Cerebellar nuclear complex (tissue), 1 donor: ENCODE results near the gene LRRN3.

Source experiments
- DNase-seq, 2 experiments: peaks; one replicate each; lab custom pipeline; 2025; lab: John Stamatoyannopoulos, UW

Gene LRRN3

DNA sequence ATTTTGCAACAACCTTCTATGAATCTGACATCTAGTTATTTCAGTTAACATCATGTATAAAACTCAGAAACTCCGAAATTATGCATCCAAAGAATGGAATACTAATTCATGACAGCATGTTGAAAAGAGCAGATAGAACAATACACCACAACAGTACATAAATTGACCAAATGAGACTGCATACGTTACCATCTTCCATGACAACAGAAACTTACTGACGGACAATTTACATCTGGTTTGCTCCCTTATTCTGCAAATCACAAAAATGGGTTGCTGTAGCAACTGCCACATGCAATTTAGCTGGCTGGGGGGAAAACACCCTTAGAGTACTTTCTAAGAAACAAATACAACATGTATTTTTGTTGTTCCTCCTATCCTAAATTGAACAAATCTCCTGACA is 14.3 kb downstream of the LRRN3 start:
- no peak for DNase-seq

- no peak for DNase-seq
Observed at GRCh38 chr7:111107579-111107978, 16.7 kb downstream of the LRRN3 start.

GRCh38 chr7:111108000-111108399 is 17.1 kb downstream of the LRRN3 start:
- DNase-seq, result no peak

- no peak for DNase-seq
Observed at GRCh38 chr7:111108496-111108895, 17.6 kb downstream of the LRRN3 start.

DNA sequence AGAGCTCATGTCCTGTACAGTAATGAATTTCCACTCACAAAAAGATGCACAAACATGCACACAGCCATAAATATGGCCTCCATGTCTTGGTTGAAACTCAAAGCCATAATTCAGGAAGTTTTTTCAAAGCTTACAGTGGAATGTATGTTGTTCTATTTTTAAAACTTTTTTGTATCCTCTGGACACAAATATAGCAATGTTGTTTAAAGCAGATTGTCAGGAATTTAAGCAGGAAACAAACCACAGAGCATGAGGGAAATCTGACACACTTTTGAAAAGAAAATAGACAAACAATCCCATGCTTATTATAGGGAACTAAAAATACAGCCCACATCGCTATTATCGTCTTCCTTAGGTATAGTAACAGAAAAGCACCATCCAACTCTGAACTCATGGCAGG is 21.5 kb downstream of the LRRN3 start:
- no peak for DNase-seq

DNA sequence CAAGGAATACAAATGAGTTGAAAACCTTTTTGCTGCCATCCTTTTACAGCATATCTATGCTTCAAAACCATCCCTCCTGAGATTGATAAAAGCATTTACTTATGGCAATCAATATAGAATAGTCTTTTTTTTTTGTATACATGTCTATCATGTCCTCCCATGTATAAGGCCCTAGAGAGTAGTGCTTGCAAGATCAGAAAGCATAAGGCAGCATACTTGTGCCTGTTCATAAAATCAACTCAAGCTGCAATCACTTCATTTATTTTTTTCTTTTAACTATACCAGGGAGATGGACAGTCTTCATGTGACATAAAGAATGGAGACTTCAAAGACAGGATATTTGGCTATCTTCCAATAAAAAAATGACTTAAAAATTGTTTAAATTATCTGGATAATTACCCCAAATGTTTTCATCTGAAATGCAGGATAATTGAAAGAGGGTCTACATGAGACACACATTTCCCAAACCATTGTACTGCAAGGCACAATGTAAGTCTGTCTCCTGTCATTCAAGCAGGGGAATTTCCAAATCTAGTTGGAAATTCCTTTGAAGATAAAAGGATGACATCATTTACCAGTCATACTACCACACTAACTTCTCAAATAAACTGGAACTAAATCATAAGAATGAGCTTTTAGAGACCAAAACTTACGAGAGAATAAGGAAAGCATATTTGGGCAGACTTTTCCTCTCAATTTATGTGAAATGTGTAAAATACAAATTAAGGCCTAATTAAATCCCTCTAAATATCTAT is 22.5 kb downstream of the LRRN3 start:
- DNase-seq, result no peak

DNA sequence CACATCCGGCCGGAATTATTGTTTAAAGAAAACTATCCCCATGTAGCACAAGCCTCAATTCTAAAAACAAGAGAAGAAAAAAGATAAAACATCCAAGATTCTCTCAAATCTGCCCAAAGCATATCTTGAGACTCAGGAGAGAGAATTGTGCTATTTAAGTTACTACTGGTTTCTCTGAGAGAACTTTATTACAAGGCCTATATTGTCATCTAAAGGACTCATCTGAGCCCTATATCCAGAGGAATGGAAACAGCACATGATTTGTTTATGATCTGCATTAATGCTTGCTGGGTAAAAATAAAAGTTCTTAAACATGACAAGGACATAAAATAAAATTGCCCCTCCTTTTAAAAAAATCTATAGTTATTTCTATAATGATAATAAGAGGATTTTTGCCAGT is 25.0 kb downstream of the LRRN3 start:
- no peak for DNase-seq

DNA sequence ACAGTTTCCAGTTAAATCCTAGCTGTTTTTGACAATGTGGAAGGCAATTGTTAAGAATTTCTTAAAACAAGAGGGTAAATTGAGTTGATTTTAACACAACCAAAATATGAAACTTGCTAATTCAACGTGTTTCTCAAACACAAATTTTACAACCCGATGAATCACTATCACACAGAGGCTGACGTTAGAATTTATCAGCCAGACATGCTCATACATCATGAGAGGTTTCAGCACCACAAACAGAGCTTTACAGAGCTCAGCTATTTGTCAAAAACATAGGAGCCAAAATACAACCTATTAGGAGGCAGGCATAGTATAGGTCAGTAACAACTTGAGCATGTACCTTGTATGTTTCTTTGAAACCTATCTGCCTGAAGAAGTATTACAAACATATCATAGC is 36.1 kb downstream of the LRRN3 start:
- no peak for DNase-seq

DNA sequence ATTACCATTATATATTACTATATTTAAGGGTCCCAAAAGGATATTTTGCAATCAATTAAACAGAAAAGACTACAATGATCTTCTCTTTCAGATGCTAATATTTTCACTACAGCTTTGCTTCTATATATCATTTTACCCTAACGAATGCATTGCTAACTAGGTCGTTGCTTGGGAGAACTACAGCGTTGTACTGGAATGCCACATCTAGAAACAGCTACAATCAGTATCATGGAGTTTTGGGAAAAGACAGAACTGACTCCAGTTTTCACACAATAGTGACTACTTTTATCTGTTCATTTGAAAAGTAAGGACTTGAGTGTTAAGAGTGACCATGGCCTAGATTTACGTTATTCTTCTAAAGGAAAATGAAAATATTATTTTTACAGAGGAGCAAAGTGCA is 38.5 kb downstream of the LRRN3 start:
- no peak for DNase-seq

DNA sequence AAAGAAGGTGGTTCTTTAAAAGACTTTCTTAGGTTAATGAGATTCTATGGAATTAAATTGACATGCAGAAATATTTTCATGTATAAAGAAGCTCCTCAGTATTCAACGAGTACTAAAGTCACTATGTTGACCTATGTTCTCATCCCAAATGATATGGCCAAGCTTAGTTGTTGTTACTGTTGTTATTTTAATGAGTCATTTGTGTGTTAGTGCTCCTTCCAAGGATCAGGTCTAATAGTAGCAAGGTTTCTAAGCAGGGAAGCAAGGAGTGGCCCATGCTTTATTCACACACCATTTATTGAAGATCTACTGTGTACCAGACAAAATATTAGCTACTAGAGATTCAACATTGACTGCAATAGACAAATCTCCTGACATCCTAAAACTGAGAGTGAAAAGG is 41.9 kb downstream of the LRRN3 start:
- no peak for DNase-seq

DNA sequence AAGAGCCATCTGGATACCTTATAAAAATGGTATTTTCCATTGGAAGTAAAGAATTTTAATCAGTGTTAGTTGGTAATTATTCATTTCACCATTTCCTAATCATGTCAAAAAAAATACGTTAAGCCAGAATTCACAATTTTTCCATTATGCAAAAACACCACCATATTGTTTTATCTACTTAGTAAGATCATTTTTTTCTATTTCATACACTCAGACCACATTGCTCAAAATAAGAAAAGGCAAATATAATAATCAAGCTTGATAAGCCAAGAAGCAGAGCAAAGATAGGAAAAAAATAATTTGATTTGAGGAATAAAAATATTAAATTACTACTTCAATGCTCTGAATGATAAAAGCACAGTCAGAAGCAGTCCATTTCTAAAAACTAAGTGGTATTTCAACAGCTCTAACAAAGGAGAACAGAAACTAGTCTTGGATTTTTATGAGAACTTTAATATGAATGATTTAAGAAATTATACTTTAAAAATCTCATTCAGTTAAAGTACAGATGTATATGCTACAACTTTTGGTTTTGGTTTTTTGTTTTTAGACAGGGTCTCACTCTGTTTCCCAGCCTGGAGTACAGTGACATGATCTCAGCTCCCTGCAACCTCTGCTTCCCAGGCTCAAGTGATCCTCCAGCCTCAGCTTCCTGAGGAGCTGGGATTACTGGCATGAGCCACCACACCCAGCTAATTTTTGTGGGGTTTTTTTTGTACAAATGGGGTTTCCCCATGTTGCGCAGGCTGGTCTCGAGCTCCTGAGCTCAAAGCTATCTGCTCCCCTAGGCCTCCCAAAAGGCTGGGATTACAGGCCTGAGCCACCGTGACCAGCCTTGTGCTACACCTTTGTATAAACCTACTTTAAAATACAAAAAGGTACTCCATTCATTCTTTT is 46.6 kb downstream of the LRRN3 start:
- DNase-seq, result no peak

DNA sequence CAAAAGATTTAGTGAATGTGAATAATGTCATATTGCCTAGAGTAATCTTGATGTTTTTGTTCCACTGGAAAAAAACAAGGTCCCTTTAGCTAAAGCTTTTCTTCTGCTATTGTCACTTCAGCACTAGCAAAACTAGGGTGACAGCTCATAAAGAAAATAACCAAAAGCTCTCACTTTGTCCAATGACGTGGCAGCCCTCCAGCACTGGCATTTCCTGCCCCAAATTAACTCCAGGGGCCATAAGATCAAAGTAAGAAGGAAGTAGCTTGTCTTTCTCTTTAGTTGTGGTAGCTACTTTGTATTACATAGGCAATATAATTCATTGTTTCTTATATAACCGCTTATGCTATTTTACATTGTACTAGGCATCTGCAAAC is 47.3 kb downstream of the LRRN3 start:
- no peak for DNase-seq

DNA sequence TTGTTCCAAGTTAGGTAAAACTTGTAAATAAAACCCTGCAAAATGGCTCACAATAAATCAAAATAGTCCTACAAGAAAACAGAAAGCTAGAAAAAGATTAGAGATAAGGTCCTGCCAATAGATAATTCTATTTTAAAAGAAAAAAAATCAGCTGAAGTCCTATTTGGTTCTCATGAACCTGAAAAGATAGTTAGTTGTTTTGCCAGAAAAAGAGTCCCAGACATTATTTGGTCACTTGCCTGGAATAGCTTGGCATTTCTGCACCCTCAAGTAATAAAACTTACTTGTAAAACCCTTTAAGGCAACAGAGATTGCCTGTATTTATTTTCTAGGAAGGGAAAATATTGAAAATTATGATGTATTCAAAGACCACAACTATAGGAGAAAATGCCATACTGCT is 47.7 kb downstream of the LRRN3 start:
- no peak for DNase-seq

GRCh38 chr7:111140091-111140865 is 49.4 kb downstream of the LRRN3 start:
- peak in 1 of 2 experiments; percentile 45 for DNase-seq

DNA sequence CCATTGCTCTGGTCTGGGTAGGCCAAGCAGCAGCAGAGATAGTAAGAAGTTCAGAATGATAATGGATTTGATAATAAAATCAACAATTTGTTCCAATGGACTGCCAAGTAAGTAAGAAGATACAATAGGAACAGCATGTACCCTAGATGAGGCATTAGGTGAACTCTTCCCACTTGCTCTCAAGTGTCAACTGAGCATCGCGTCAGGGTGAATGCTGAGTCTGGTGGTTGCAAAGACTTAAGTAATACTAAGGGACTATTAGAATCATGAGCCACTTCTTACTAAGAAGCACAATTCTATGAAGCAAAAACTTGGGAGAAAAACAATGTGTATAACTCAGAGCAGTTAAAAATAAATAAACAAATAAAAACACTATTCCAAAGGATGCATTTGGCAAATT is 54.5 kb downstream of the LRRN3 start:
- DNase-seq, result no peak

- no peak for DNase-seq
Observed at GRCh38 chr7:111146136-111146535, 55.2 kb downstream of the LRRN3 start.

DNA sequence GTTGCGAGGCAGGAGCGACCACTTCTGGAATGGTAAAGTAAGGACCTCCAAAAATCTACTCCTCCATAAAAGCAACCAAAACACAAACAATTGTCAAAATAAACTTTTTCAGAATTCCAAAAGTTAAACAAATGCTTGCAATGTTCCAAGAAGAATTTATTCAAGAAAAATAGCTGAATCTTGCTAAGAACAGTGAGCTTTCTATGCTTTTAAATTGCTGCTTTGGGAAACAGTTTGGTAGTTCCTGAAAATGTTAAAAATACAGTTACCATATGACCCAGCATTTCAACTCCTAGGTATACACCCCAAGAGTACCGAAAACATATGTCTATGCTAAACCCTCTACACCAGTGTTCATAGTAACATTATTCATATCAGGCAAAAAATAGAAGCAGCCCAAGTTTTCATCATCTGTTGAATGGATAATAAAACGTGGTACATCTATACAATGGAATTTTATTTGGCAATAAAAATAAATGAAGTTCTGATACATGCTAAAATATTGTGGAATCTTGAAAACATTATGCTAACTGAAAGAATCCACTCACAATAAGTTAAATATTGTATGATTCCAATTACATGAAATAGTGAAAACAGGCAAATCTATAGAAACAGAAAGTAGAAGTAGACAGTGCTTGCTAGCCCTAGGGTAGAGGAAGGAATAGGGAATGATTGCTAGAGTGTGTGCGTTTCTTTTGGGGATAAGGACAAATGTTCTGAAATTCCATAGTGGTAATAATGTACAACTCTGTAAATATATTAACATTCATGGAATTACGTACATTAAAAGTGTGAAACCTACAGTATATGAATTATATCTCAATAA is 57.0 kb downstream of the LRRN3 start:
- DNase-seq, result no peak

- DNase-seq, result no peak
Observed at GRCh38 chr7:111150709-111151108, 59.8 kb downstream of the LRRN3 start.

GRCh38 chr7:111159426-111159825 is 68.5 kb downstream of the LRRN3 start:
- no peak for DNase-seq

DNA sequence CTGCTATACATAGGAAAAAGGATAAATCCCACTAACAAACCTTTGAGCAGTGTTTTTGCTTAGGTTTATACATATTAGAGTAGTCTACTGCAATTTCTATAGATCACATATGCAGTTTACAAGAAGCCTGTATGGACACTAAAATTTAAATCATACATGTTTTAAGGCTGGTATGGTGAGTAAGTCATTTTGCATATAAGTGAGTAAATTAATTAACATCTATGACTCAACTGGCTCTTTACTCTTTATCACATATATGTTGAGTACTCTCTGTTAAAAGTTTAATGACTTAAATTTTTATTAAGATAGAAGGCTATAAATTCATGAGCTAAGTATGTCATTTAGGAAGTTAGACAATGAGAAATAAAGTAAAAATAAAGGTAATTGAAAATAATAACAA is 69.4 kb downstream of the LRRN3 start:
- no peak for DNase-seq

GRCh38 chr7:111162692-111163091 is 71.8 kb downstream of the LRRN3 start:
- DNase-seq, result no peak

DNA sequence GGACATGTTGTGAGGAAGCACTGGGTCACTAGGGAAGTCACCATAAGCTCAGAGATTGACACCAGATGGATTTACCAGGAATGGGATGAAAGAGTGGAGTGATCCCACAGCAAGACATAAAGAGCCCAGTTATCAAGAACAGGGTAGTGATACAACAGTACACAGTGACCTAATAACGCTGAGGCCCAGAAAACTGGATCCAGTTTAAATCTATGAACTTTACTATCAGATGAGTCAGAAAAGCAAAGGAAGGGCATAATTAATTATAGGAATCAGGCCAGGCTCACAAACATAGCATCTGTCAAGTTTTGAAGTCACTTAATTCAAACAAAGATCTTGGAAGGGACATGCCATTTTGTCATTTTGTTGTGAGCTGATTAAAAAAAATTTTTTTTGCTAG is 73.5 kb downstream of the LRRN3 start:
- no peak for DNase-seq
